22Rv1 (cell line): ENCODE results near the gene GXYLT1.

Source experiments
- ZFX ChIP-seq: fragments of 450-650 bp; IDR thresholded peaks from 2 replicates; pipeline ENCODE4 v1.6.1; 2017; ENCODE audit warnings: antibody characterized with exemption, borderline replicate concordance
- TF ChIP-seq, protein P1 (sequence below): fragments of 450-650 bp; IDR thresholded peaks from 2 replicates; pipeline ENCODE4 v1.5.1; 2017; ENCODE audit warnings: mild to moderate bottlenecking

DNA sequence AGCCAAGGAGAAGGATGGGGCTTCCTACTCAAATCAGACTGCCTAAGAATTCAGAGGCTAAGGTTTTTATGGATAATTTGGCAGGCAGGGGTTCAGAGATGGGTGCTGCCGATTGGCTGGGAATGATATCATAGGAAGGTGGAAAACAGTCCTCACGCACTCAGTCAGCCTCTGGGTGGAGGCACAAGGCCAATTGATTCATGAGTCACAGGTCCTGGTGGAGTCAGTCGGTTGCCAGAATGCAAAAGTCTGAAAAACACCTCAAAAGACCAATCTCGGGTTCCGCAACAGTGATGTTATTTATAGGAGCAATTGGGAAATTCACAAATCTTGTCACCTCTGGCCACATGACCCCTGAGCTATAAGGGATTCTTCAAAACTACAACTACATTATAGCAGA, 105.5 kb downstream of the GXYLT1 start:
- TF ChIP-seq, protein P1, sequence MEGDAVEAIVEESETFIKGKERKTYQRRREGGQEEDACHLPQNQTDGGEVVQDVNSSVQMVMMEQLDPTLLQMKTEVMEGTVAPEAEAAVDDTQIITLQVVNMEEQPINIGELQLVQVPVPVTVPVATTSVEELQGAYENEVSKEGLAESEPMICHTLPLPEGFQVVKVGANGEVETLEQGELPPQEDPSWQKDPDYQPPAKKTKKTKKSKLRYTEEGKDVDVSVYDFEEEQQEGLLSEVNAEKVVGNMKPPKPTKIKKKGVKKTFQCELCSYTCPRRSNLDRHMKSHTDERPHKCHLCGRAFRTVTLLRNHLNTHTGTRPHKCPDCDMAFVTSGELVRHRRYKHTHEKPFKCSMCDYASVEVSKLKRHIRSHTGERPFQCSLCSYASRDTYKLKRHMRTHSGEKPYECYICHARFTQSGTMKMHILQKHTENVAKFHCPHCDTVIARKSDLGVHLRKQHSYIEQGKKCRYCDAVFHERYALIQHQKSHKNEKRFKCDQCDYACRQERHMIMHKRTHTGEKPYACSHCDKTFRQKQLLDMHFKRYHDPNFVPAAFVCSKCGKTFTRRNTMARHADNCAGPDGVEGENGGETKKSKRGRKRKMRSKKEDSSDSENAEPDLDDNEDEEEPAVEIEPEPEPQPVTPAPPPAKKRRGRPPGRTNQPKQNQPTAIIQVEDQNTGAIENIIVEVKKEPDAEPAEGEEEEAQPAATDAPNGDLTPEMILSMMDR = no peak
- TF ChIP-seq ZFX = no peak
